GM18868 (cell line): ENCODE measurements around the gene MRPS7.
A peak's percentile ranks its signal among the peaks of the same experiment; 100 is the strongest.

ENCODE experiments used
- ATAC-seq: cut with Tn5 transposase; IDR thresholded peaks from one replicate; pipeline ENCODE4 v1.9.1; 2021; ENCODE audit warnings: mild to moderate bottlenecking, moderate library complexity; ENCODE audit not compliant: unreplicated experiment

Gene MRPS7

DNA sequence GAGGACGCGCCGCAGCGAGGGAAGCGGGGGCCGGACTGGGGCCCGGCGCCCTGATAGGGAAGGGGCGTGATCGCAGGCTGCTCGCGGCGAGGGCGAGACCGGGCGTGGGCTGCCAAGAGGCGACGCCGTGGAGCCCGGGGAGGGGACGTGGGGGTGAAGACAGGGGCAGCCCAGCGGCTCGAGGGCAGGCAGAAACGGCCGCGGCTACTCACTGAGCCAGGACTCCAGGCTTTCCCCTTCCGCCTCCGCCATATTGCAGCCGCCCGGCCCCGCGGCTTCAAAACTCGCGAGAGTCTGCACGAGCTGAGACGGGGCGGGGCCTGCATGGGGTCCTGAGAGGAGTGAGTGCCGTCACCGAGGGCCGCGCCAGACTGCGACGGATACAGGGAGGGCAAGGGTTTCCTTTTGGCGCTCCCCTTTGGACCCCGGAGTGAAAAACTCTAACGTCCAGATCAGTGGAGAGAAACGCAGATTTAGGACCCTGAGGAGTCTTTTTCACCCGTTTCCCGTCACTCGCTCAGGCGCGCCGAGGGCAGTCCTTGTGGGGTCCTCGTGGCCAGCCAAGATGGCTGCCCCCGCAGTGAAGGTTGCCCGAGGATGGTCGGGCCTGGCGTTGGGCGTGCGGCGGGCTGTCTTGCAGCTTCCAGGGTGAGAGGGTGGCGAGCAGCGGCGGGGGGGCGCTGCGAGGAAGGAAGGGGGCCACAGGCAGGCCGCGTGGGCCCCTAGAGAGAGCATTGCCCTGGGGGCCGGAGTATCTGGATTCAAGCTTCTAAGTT is at the start of gene MRPS7, which contains the start of gene GGA3:
TSS of gene MRPS7 (plus strand) at position 544 of the 776 bp plus-strand sequence. CDS start at position 566, 22 bp downstream.
TSS of gene GGA3 (minus strand) at position 271 of the 776 bp plus-strand sequence. CDS start at position 252, 19 bp downstream.
- peak; percentile 93 for ATAC-seq

DNA sequence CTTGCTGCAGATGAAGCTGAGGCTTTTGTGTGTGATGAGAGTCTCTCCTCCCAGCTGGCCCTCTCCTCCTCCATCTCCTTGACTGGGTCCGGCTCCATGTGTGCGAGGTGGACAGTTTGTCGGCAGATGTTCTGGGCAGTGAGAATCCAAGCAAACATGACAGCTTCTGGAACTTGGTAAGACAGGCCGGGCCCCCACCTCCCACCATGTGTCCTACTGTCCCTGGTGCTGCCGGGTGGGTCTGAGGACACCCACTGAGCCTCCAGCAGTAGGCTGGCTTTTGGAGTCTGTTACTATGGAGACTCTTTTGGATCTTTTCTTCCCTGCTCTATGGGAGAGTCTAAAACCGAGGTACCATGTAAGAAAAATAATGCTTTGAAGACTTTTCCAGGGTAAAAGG is 43.5 kb upstream of the MRPS7 start:
- ATAC-seq, result no peak

DNA sequence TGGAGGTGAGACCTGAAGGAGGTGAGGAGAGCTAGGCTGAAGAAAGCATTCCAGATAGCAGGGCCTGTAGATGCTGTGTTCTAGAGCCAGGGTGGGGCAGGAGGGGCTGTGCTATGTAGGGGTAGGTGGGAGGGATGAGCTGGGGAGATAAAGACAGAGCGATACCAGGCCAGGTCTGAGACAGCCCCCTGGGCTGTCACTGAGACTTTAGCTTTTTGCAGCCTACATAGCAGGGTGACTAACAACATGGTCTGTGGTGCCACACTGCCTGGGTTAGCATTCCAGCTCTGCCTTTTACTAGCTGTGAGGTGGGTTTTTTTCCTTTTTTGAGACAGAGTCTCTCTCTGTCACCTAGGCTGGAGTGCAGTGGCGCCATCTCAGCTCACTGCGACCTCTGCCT is 41.9 kb upstream of the MRPS7 start:
- no peak for ATAC-seq

DNA sequence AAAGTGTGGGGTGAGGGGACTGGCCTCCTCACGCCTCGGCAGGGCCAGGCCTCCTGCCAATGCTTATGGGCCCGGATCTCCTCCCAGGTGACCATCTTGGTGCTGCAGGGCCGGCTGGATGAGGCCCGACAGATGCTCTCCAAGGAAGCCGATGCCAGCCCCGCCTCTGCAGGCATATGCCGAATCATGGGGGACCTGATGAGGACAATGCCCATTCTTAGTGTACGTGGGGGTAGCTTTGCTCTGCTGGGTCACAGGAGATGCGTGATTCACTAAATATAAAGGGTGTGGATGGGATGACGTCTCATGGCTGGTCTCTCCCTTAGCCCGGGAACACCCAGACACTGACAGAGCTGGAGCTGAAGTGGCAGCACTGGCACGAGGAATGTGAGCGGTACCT is 36.7 kb upstream of the MRPS7 start:
- ATAC-seq, result no peak

DNA sequence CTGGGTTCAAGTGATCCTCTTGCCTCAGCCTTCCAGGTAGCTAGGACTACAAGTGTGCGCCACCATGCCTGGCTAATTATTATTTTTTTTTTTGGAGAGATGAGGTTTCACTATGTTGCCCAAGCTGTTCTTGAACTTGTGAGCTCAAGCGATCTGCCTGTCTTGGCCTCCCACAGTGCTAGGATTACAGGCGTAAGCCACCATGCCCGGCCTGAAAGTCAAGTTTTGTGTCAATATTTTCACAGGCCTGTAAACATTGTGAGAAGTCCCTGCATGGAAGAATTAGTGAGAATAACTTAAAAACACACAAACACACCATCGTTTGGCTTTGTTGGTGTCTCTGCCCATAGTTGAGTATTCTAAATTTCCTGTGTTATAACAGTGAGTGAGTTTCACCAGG is 34.0 kb upstream of the MRPS7 start:
- ATAC-seq, result no peak

DNA sequence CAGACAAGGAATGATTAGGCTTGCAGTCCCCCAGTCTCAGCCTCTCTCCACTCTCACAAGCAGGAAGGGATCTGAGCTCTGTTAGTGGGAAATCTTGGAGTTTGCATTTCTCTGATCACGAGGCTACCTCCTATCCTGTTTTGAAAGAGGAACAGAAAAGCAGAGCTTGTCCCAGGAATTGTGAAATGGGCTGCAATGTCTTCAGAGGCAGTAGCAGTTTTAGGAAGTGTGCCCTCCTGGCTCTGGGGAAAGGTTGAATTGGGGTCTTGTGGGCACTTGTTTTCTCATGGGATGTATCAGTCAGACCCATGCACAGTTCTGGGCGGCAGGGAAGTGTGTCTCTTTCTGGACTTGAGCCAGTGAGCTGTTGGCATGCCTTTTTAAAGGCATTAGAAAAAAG is 33.4 kb upstream of the MRPS7 start:
- no peak for ATAC-seq

DNA sequence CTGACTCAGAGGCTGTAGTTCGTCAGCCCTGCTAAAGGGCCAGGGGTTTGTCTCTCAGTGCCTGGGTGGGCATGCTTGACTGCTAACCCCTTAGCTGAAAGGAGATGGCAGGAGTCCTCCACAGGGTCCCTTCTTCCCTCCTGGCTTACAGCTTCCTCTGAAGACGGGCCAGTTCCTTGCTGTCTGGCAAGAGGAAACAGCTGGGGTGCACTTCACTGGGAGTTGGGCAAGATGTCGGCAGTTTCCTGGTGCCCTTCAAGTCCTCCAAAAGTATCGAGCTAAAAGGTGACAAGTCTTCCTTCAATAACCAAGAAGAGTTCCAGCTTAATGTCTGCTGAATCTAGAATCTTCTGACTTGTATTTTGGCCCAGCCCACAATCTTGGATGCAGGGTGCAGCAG is 32.8 kb upstream of the MRPS7 start:
- no peak for ATAC-seq

DNA sequence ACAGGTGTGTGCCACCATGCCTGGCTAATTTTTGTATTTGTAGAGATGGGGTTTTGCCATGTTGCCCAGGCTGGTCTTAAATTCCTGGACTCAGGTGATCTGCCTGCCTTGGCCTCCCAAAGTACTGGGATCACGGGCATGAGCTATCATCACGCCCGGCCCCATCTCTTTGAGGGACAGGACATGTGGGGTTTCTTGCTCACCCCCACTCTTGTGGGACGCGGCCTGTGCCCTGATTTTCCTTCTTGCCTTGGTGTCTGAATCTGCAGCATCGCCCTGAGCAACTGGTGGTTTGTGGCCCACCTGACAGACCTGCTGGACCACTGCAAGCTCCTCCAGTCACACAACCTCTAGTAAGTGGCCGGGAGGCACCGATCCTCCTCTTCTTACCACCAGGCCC is 30.6 kb upstream of the MRPS7 start:
- ATAC-seq, result no peak

DNA sequence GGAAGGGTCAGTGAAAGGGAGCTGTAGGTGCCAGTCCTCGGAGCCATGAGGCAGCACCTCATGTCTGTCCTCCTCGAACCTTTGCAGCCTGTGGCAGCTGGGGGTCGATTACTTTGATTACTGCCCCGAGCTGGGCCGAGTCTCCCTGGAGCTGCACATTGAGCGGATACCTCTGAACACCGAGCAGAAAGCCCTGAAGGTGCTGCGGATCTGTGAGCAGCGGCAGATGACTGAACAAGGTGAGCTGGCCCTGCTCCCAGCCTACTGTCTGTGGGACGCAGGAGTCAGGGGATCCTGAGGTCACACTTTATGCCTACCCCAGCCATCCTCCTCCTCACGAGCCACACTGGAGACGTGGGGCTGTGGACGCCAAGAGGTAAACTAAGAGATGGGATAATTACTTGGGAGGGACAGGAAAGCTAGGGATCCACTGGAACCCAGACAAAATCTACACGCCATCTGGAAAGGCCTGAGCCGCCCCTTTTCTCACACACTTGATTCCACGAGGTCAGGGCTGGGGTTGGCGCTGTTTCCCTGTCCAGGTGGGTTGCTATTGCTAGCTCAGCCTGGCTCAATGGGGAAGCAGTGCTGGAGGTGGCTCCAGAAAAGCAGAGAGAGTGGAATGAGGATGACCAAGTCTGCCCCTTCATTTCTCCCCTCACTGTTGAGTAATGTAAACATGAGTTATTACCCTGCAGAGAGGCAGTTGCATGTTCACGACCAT is 29.8 kb upstream of the MRPS7 start:
- no peak for ATAC-seq

DNA sequence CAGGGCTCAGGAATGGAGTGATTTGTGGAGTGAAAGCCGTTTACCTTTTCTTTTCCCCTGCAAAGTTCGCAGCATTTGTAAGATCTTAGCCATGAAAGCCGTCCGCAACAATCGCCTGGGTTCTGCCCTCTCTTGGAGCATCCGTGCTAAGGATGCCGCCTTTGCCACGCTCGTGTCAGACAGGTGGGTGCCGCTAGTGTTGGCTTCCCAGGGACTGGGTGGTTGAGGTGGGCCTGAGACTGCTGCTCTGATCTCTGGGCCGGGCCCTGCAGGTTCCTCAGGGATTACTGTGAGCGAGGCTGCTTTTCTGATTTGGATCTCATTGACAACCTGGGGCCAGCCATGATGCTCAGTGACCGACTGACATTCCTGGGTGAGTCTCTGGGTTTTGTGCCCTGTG is 28.9 kb upstream of the MRPS7 start:
- ATAC-seq, result no peak

DNA sequence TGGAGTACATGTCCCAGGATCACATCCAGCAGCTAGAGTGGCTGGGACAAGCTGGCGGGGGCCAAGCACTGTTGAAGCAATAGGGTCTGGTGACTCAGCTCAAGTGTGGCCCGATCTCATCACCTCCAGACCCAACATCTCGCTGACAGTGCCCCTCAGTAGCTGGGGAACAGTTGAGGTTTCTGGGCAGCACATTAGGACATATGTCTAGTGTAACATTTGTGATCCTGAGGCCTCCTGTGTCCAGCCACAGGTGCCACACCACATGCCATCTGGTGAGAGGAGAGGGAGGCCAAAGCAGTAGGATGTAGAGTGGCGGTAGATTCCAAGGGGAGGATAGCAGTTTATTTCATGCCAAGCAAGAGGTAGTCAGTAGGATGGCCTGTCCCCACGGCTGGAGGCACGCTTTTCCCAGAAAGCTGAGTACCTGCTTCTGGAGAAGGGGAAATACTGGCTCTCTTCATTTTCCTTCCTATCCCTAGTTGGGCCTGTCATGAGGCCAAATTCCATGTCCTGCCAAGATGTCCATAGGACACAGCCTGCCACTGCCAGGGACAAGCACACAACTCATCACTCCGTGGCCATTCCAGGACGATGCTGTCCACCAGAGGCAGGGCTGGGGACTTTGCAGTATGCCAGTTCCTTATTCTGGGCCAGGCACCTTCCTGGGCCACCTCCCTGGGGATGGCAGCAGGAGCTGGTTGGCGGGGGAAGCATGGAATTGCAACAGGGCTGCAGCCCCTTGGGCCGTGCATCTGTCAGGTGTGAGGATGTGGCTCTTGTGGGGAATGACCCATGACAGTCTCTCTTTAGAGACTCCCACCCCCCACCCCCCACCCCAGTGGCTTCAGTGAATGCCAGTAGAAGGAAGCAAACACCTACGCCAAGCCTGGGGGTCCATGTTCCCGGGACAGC is 24.3 kb upstream of the MRPS7 start:
- ATAC-seq, result no peak

DNA sequence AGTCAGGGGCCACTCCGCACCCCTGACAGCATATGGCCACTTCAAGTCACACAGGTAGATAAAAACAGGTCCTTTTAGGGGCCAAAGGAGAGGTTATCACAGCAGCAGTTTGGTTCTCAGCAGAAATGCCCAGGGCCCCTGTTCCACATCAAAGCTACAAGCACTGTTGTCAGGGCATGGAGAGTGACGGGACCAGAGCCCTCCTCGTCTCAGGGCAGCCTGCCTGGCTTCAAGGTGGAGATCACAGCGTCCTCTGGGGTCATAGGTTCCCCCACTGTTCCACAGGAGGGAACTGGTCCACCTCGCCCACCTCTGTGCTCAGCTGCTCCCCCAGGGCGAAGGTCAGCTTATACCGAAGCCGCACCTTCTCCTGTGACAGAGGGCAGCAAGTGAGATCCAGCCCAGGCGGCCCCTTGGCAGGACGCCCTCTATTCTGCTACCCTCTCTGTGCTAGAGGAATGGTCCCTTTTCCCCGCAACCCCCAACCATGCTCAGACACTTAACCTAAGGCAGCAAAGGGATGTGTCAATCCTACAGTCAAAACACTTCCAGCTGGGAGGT is 23.6 kb upstream of the MRPS7 start:
- ATAC-seq, result no peak

DNA sequence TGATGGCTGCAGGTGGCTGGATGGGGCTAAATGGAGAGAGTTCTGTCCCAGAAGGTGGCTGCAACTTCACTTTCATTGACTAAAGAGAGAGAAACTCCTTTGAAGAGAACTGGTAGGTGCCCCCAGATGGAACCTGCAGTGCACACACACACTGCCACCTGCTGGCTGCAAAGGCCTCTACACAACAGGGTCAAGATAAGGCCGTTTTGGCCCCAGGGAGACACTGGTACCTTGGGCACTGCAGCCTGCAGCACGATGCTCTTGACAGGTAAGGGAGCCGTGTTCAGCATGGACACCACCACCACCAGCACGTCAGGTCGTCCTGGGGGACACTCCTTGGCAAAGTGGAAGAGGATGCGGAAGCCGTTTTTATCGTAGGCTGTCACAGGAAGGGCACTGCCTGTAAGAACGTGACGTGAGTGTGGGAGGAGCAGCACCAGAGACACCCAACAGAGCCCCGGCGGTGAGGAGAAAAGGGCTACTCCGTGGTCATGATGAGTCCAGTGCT is 22.9 kb upstream of the MRPS7 start:
- ATAC-seq, result no peak

DNA sequence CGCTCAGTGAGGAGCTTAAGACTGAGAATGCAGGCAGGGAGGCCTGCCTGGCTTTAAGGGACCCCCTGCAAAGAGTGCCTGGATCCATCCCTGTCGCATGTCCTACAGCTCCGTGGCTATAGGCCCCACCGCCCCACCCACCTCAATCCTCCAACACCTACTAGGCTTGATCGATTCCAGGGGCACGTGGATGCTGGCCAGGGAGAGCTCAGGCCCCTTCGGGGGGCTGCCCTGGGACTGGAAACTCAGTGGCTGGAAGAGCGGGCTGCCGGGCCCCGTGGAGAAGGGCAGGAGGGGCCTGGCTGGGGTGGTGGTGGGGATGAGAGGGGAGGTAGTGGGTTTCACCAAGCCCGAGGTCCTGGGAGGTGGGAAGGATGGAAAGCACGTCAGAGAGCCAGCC is 22.5 kb upstream of the MRPS7 start:
- ATAC-seq, result no peak

DNA sequence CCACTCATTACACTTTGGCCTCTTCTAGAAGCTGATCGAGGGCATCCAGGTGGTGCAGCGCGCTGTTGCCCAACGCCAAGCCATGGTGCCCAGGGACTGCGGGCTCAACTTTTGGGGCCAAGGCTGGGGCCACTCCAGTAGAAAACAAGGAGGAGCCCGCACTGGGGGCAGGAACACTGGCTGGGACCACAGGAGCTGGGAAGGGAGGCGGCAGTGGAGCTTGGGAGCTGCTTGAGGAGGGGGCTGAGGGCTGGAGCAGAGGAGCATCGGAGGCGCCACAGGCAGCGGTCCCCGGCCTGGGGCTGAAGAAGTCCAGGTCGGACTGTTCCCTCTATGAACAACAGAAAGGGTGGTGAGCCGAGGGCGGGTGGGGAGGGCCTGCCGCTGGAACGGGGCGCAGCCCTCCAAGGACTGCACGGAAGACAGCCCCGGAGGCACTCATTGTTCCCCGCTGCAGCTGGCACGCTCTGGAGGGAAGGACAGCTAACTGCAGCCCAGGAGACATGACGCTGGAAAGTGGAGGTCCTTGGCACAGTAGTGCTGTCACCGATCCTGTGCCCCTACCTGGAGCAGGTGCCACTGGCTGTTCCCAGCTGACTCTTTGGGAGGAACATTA is 21.8 kb upstream of the MRPS7 start:
- no peak for ATAC-seq

DNA sequence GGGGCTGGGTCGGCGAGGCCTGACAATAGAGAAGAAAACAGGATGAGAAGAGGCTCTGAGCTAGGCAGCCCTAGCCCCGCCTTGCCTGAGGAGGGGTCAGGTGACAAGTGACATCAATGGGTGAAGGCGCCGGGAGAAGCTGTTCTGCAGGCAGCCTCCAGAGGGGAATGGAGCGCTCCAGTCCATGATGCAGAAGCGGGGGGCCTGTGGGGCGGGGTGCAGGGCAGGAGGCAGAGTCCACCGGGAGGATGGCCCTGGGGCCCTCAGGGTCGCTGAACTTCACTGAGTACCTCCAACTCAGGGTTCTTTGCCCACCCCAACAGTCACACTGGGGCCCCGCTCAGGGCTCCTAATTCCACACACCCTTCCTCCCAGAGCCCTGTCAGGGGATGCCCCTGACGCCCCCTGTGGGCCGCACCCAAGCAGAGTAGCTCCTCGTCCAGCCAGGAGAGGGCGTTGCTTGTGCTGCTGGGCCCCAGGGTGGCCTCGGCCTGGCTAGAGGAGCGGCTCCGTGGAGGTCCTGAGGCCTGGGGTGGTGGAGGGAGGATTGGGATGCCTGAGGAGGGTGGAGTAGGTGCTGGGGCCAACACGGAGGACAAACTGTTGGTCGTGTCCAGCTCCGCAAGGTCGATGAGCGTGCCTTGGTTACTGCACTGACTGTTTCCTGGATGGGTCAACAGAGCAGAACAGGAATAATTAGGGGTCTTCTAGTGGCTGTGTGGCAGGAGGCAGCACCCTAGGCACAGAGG is 21.1 kb upstream of the MRPS7 start:
- no peak for ATAC-seq

DNA sequence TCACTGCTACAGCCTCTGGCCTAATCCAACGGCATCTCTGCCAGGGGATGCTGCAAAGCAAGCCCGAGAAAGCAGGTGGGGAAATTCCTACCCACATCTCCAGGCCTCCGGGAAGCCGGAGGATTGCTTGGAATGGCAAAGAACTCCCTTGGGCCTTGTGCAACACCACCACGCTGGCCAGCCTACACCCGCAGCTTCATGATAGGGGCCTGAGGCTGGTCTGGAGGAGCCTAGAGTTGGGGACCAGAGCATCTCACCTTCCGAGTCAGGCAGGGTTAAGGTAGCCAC is 20.6 kb upstream of the MRPS7 start:
- no peak for ATAC-seq

DNA sequence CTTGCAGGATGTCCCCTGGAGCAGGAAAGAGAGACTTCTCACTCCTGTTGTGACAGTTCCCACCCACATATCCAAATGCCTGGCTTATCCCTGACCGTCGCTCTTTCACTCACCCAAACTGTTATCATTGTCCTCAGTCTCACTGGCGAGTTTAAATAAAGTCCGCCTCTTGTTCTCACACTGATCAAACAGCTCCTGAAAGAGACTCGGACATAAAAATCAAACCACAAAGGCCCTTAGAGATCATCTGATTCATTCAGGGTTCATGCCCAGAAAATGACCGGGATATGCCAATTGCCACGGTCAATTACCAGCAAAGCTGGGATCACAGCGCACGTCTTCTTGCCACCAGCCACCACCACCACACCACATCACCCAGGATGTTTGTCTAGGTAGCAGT is 20.2 kb upstream of the MRPS7 start:
- ATAC-seq, result no peak

DNA sequence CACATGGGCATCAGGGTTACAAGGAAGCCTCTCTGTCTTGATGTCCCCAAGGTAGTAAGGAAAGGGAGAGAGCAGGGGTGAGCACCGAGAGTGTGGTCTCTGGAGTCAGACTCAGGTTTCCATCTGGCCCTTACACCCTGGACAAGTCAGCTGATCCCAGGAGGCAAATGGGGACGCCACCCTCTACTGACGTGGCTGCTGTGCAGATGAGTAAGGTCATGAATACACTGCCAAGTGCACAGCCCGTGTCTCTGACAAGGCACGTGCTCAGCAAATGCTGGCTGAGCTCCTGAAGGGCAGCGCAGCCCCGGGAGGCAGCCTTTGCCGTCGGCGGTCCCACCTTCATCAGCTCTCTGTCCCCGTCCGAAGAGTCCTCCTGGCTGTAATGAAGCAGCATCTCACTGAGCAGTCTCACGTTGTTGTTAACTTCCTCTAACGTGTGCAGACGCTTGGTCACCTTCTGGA is 19.7 kb upstream of the MRPS7 start:
- no peak for ATAC-seq
